Upper lobe of left lung (tissue), 6 donors: ENCODE data around the gene UQCC2. TPM values are rescaled to one million over a fixed set of nuclear protein-coding genes. Genes with fewer than 3 reads are reported as not detected.

Source experiments
- ATAC-seq, 2 donors: fragments of 200-7000 bp; cut with Tn5 transposase; one replicate each; pipeline ENCODE4 v1.9.1; 2022; ENCODE audit warnings: mild to moderate bottlenecking in 2 of 2, moderate library complexity in 2 of 2; ENCODE audit not compliant: low FRiP score in 2 of 2
- DNase-seq, 2 donors: peaks; one replicate each; pipeline ENCODE4 v3.0.0-alpha.2; 2019 to 2020
- H3K27ac ChIP-seq, 4 donors: fragments of 200-600 bp; sonication (generic); one replicate each; pipeline ENCODE4 v1.5.1; 2016 to 2019
- H3K27me3 ChIP-seq, 4 donors: fragments of 200-600 bp; sonication (generic); one replicate each; pipeline ENCODE4 v1.5.1; 2017 to 2019
- H3K36me3 ChIP-seq, 4 donors: fragments of 200-600 bp; sonication (generic); one replicate each; pipeline ENCODE4 v1.5.1; 2016 to 2019
- H3K4me1 ChIP-seq, 4 donors: fragments of 200-600 bp; sonication (generic); one replicate each; pipeline ENCODE4 v1.5.1; 2018 to 2019
- H3K4me3 ChIP-seq, 4 donors: fragments of 200-600 bp; sonication (generic); one replicate each; pipeline ENCODE4 v1.5.1; 2017 to 2019; ENCODE audit warnings: mild to moderate bottlenecking in 2 of 4, moderate library complexity in 1 of 4
- H3K9me3 ChIP-seq, 4 donors: fragments of 200-600 bp; sonication (generic); one replicate each; pipeline ENCODE4 v1.5.1; 2018 to 2019
- CTCF ChIP-seq, 6 experiments: fragments of 450-650 bp in 4 of 6; fragments of 200-600 bp in 2 of 6; sonication (generic) in 2 of 6; IDR thresholded peaks; one replicate each; pipeline ENCODE4 v1.5.1; 2016 to 2019; ENCODE audit warnings: antibody characterized with exemption in 6 of 6
- EP300 ChIP-seq, 4 donors: sonication (generic); formaldehyde crosslinking; IDR thresholded peaks; one replicate each; pipeline ENCODE4 v1.5.1; 2017; ENCODE audit warnings: antibody characterized with exemption in 4 of 4, control low read depth in 2 of 4
- POLR2A ChIP-seq, 4 donors: fragments of 450-650 bp; IDR thresholded peaks; one replicate each; pipeline ENCODE4 v1.5.1; 2016 to 2017; ENCODE audit warnings: antibody characterized with exemption in 4 of 4, mild to moderate bottlenecking in 2 of 4
- POLR2AphosphoS5 ChIP-seq, 2 donors: sonication (generic); formaldehyde crosslinking; IDR thresholded peaks; one replicate each; pipeline ENCODE4 v1.5.1; 2017; ENCODE audit warnings: antibody characterized with exemption in 2 of 2
- WGBS, 2 donors: methylation state at CpG; one replicate each; pipeline ENCODE4 v1.1.5; 2017 to 2018; 5-methylcytosine and 5-hydroxymethylcytosine counted together
- total RNA-seq, 6 donors: library from RNA; depleted of rRNA in 4 of 6; stranded (reverse); fragments of >200 nt in 4 of 6; gene quantifications; one replicate each; pipeline versions ENCODE4 v1.1.0 to v1.2.1, GENCODE V29; 2016 to 2021
- donor health status: DM: no; HTN: no; CAD: no; lungs with moderate emphysema.
- donor health status: DM: no; HTN: yes; CAD: no; lungs with severe emphysema.

The UQCC2 gene
- total RNA-seq, 6 donors from 2014 or later, result 8.9 to 53.0 (median 18.2) TPM

GRCh38 chr6:33668914-33669313 lies 42.6 kb downstream of the UQCC2 start:
- whole genome bisulfite sequencing, 2 donors, result 59 to 64% methylated on average over 13 to 17 of the region's 17 CpGs
- Histone ChIP-seq H3K4me1 (no peaks in the 10 kb centered on the region), H3K27ac (no peak overlapping the region), H3K4me3 (no peak overlapping the region), H3K9me3 (no peaks in the 10 kb centered on the region), H3K36me3 (peaks cover 27 to 99% (median 91%) of the 10 kb centered on the region in 4 donors), H3K27me3 (no peaks in the 10 kb centered on the region)
- DNase-seq, result peak; percentile 70 to 88
- ATAC-seq, result peak in 1 of 2 donors; percentile 74
- TF ChIP-seq CTCF (IDR thresholded peaks at IDR 0.05), result no peak
- no peak for TF ChIP-seq EP300 (IDR thresholded peaks at IDR 0.05)
- TF ChIP-seq POLR2A (IDR thresholded peaks at IDR 0.05), result no peak
- no peak for TF ChIP-seq POLR2AphosphoS5 (IDR thresholded peaks at IDR 0.05)

DNA sequence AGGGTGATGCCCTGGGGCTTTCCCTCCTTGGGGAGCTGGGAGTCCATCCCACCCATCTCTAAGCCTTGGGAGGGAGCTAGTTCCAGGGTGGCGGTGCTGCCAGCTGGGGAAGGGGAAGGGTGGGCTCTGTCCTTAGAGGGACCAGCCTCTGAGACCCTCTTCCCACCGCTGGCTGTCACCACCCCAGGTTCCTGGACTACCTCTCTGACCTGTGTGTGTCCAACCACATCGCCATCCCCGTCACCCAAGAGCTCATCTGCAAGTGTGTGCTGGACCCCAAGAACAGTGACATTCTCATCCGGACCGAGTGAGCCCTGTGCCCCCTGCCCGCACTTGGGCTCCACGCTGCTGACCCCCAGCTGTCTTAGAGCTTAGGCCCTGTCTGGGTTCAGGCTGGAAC lies 43.2 kb downstream of the UQCC2 start:
- TF ChIP-seq POLR2A (IDR thresholded peaks at IDR 0.05), result no peak
- no peak for TF ChIP-seq EP300 (IDR thresholded peaks at IDR 0.05)
- no peaks in the 10 kb centered on the region for H3K4me1 ChIP-seq
- H3K27me3 ChIP-seq, result no peaks in the 10 kb centered on the region
- no peak overlapping the region for H3K27ac ChIP-seq
- H3K36me3 ChIP-seq, result peaks cover 21 to 99% (median 88%) of the 10 kb centered on the region in 4 donors
- no peaks in the 10 kb centered on the region for H3K9me3 ChIP-seq
- DNase-seq (peak in 1 of 2 donors; percentile 40), ATAC-seq (no peak)
- WGBS, 2 donors, result 93 to 100% methylated on average over 8 of the region's 8 CpGs
- H3K4me3 ChIP-seq, result no peak overlapping the region

- H3K4me1 ChIP-seq, result no peaks in the 10 kb centered on the region
- TF ChIP-seq EP300 (IDR thresholded peaks at IDR 0.05) (no peak), POLR2A (IDR thresholded peaks at IDR 0.05) (no peak), POLR2AphosphoS5 (IDR thresholded peaks at IDR 0.05) (no peak), CTCF (IDR thresholded peaks at IDR 0.05) (no peak)
- H3K4me3 ChIP-seq, result no peak overlapping the region
- DNase-seq, result peak in 1 of 2 donors; percentile 69
- 97 to 100% methylated on average over 9 to 11 of the region's 11 CpGs for WGBS, 2 donors
- H3K9me3 ChIP-seq, result no peaks in the 10 kb centered on the region
- H3K27me3 ChIP-seq, result no peaks in the 10 kb centered on the region
- H3K36me3 ChIP-seq, result peaks cover 19 to 99% (median 86%) of the 10 kb centered on the region in 4 donors
- no peak for ATAC-seq
- no peak overlapping the region for H3K27ac ChIP-seq
Measured at GRCh38 chr6:33667776-33668175, 43.7 kb downstream of the UQCC2 start.

- H3K4me3 ChIP-seq, result no peak overlapping the region
- peaks cover 19 to 99% (median 82%) of the 10 kb centered on the region in 4 donors for H3K36me3 ChIP-seq
- no peaks in the 10 kb centered on the region for H3K27me3 ChIP-seq
- ATAC-seq, result no peak
- no peaks in the 10 kb centered on the region for H3K4me1 ChIP-seq
- WGBS, 2 donors, result 90 to 100% methylated on average over 2 to 16 of the region's 16 CpGs
- no peak overlapping the region for H3K27ac ChIP-seq
- H3K9me3 ChIP-seq, result no peaks in the 10 kb centered on the region
- DNase-seq, result peak in 1 of 2 donors; percentile 68
- TF ChIP-seq CTCF (IDR thresholded peaks at IDR 0.05) (no peak), EP300 (IDR thresholded peaks at IDR 0.05) (no peak), POLR2A (IDR thresholded peaks at IDR 0.05) (no peak), POLR2AphosphoS5 (IDR thresholded peaks at IDR 0.05) (no peak)
Measured at GRCh38 chr6:33667072-33667471, 44.4 kb downstream of the UQCC2 start.

GRCh38 chr6:33665957-33666356 lies 45.5 kb downstream of the UQCC2 start:
- H3K27me3 ChIP-seq, result no peaks in the 10 kb centered on the region
- no peaks in the 10 kb centered on the region for H3K4me1 ChIP-seq
- H3K36me3 ChIP-seq, result peaks cover 19 to 94% (median 71%) of the 10 kb centered on the region in 4 donors
- ATAC-seq (no peak), DNase-seq (no peak)
- no peak for TF ChIP-seq POLR2AphosphoS5 (IDR thresholded peaks at IDR 0.05)
- no peak for TF ChIP-seq CTCF (IDR thresholded peaks at IDR 0.05)
- no peak for TF ChIP-seq EP300 (IDR thresholded peaks at IDR 0.05)
- TF ChIP-seq POLR2A (IDR thresholded peaks at IDR 0.05), result no peak
- H3K4me3 ChIP-seq, result no peak overlapping the region
- H3K27ac ChIP-seq, result no peak overlapping the region
- 84 to 85% methylated on average over 12 to 13 of the region's 13 CpGs for WGBS, 2 donors
- H3K9me3 ChIP-seq, result no peaks in the 10 kb centered on the region
